Dermis microvascular lymphatic vessel endothelial cell (primary cell): ENCODE results near the gene ETV5. TPM values are rescaled to one million over a fixed set of nuclear protein-coding genes. Genes with fewer than 3 reads are reported as not detected.

Source experiments
- DNase-seq, 2 donors: peaks; one replicate each; pipeline versions ENCODE4 v3.0.0 to v3.0.0-alpha.2; 2010; ENCODE audit warnings: low read depth in 2 of 2
- total RNA-seq: library from RNA; depleted of rRNA; stranded (reverse); fragments of >200 nt; gene quantifications from 2 replicates; pipeline ENCODE4 v1.2.1, GENCODE V29; 2014

Gene ETV5
- total RNA-seq, 1 donor from 2014 or later: 28.5 TPM

- DNase-seq: no peak
Measured at GRCh38 chr3:186095561-186096081, 13.3 kb downstream of the ETV5 start.

GRCh38 chr3:186094696-186095425 is 14.0 kb downstream of the ETV5 start:
- no peak for DNase-seq

GRCh38 chr3:186094271-186094670 is 14.6 kb downstream of the ETV5 start:
- DNase-seq: no peak

DNA sequence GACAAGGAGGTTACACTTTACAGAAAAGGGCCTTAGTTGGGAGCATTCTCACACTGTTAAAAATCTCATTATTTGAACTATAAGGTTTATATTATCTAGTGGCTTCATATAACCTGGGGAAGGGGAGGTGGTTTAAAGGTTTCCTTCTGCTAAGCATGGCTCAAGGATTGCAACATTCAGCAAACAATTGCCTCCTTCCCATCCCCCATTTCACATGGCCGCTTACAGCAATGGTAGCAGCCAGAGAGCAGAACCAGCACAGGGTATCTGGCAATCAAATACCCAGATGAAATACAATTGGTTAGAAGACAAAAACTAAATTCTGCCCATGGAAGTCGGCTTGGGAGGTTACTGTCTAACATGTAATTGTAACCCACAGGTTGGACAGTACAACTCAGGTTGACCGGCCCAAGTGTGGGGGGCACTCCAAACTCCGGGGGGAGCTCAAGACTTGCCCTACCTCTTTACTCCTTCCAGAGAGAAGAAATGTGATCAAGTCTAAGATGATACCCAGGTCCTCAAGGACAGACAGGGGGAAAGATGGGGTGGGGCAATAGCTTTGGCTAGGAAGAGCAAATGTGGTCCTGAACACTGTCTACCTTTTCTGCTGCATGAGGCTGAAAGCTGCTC is 15.5 kb downstream of the ETV5 start:
- no peak for DNase-seq

- no peak for DNase-seq
Measured at GRCh38 chr3:186092360-186093070, 16.4 kb downstream of the ETV5 start.

DNA sequence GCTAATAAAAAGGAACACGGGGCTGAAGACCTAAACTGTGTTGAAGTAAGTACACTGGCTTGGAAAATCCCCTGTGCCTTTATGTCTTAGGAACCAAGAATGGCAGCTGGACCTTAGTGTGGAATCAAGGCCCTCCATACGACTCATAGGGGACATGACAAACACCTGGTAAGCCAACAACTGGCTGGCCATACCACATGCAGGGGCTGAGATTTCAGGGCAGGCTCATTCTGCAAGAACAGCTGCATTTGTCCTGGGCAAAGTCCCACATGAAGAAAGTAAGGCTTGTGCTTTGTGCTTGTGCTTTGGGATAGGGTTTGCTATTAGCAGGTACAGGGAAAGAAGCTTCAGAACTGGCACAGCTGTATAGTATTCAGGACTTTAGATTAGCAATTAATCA is 18.0 kb downstream of the ETV5 start:
- no peak for DNase-seq

DNA sequence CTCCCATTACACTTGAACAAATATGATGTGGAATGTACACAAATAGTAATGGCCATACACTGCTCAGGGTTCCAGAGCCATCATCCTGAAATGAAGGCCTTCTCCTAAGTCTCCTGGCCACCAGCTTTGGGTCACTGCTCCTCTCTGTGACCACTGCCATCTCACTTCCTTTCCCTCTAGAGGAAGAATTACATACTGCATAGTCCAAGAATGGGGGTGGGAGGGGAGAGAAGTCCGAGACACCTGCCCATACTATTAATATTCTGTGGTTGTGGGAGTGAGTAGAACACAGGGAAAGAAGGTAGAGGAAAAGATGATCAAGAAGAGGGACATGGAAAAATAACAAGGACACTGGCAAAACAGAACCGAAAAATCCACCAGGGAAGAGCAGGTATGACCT is 20.6 kb downstream of the ETV5 start:
- DNase-seq: no peak

GRCh38 chr3:186084264-186084663 is 24.6 kb downstream of the ETV5 start:
- DNase-seq: no peak

- DNase-seq: no peak
Measured at GRCh38 chr3:186083746-186084145, 25.1 kb downstream of the ETV5 start.

- no peak for DNase-seq
Measured at GRCh38 chr3:186082150-186082549, 26.7 kb downstream of the ETV5 start.

DNA sequence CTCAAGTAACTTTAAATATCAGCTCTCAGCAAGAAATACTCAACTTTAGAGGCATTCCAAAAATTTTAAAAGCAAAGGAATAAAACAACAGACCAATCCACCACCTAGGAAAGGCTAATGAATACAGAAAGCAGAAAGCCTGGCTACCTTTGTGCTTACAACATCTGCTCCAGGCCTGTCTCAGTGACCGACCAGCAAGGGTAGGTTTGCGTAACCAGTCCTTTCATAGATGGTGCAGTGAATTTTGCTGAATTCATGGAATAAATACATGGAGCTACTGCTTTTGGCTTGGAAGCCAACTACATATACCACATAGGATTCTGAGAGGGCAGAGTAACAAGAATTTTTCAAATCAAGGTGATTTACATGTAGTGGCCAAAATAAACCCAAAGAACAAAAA is 27.2 kb downstream of the ETV5 start:
- no peak for DNase-seq

DNA sequence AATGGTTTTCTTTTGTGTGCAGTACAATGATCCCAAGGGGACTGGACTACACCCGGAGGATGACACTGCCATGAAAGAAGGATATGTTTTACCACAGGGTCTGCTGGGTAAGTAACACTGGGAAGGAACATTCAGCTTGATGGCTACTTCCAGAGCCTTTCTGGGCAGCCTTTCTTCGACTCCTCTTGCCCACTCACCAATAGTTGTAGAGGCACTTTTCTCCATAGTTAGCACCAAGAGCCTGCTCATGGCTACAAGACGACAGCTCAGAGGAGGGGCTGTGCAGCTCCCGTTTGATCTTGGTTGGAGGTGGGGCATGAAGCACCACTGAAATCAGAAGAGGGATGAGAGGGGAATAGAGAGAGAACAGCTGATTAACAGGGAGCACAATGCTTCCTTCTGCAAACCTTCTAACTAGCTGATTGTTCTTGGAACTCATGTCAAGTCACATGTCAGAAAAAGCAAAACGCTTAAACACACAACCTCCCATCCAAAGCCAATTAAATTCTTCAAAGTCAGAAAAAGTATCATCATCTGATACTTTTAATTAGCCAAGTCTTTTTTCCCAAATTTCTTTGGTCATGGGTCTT is 27.9 kb downstream of the ETV5 start:
- DNase-seq: no peak

DNA sequence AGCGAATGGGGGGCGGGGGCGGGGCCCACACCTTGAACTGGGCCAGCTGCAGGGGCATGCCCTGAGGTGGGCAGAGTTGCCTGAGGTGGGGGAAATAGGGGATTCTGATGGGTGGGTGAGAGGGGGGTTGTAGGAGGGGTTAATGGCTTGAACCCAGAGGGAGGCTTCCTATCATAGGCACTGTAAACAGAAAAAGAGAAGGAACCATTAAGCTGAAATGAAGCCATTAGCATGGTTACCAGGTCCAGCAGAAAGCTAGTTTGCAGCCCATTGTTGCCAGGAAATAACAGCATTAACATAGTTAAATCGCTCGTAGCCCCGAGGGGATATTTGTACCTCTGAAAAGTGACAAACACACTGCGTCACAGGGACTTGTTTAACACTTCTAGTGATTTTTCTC is 29.0 kb downstream of the ETV5 start:
- DNase-seq: no peak

DNA sequence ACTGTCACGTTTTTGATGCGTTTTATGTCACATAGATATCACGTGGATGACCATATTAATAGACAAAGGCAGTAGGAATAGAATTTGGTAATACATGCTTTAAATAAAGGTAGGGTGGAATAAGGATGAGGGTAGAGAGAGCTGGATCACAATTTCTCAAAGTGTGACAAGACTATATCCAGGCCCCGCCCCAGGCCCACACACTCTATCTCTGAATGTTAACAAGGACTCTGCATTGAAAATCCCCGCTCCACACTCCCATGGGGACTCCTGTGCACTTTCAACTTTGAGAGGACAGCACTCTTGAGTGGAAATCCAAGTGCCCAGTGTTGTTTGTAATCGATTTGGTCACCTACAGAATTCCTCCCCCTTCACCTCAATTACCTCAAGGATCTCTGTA is 31.4 kb downstream of the ETV5 start:
- DNase-seq: no peak

GRCh38 chr3:186075931-186076567 is 32.8 kb downstream of the ETV5 start:
- no peak for DNase-seq

- DNase-seq: no peak
Measured at GRCh38 chr3:186075489-186075888, 33.4 kb downstream of the ETV5 start.

- no peak for DNase-seq
Measured at GRCh38 chr3:186073641-186074040, 35.2 kb downstream of the ETV5 start.

DNA sequence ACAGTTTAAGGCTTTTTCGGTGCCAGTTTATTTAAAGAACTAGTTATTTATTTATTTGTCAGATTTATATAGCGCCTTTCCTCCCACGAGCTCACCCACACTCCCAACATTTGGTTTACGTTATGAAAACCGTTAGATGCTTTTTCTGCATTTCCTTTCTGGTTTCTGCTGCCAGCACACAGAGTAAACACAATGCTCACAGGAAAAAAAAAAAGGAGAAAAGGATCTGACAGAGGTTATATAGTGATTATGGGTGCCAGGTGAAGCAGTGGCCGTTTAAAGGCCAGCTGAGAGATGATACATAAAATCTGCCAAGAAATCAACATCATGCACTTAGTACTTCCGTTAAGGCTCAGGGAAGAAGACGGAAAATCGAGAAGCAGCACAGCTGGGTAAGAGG is 37.9 kb downstream of the ETV5 start:
- no peak for DNase-seq

GRCh38 chr3:186070550-186070949 is 38.3 kb downstream of the ETV5 start:
- no peak for DNase-seq

DNA sequence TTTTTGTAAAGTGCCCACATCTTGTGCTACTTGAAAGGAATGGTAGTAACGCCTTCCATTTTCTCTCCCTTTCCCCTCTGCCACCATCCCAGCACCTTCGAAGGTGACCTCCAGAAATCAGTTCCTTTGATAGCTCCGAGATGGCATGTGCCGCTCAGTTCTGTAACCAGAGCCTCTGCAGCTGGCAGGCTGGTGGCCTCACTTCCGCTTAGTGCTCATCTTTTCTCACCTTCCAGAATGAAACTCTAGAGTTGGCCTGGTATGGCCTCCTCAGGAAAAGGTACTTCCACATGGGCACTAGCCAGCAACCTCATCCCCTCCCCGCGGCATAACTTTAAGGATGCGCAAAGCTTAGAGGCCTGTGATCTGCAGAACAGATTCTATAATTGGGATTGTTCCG is 38.8 kb downstream of the ETV5 start:
- no peak for DNase-seq

DNA sequence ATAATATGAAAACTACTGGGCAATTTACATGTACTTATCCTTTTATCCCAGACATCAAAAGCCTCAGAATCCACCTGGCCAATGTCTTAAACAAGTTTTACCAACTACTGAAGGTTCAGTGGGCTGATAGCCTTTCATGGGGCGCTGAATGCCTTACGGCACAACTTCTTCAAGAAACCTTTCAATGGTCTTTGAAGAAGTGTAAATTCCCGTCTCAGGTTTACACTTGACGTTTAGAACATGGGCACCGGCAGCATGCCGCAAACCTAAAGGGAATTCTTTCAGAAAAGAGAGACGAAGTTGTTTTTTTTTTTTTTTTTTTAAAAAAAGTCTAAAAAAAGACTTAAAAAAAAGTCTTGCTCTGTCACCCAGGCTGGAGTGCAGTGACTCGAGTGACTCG is 39.7 kb downstream of the ETV5 start:
- DNase-seq: no peak

DNA sequence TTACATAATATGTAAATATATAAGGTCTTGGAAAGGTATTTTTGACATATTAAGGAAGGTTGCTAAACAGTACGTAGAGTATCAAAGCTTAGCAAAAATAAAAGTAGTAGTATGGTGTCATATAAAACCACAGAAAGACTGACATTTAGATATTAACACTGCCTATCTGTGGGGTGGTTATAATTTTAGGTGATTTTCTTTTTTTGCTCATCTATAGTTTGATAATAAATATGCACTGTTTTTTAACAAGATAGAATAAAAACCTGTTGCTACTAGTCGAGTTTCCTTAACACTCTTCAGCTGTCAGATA is 40.7 kb downstream of the ETV5 start:
- DNase-seq: no peak
